Activated naive CD4-positive, alpha-beta T cell treated with anti-CD3 and anti-CD28 coated beads for 36 hours (primary cell): Measurements from ENCODE around the gene TKT. TPM values are rescaled to one million over a fixed set of nuclear protein-coding genes. Genes with fewer than 3 reads are reported as not detected.
"Not testable (repeated sequence)": the region's sequence is repeated elsewhere in the genome, so short reads cannot be mapped to it uniquely, and the experiment has no call there.

Source experiments
- CTCF ChIA-PET: fragments of 350-600 bp; sonication (Branson Sonifier 250); formaldehyde crosslinking; loops from one replicate; lab custom pipeline; 2021; ENCODE audit warnings: antibody characterized with exemption; lab: Charles Lee
- DNase-seq: peaks from one replicate; pipeline ENCODE4 v3.0.0-alpha.2; 2020
- H3K27ac Mint-ChIP-seq: one replicate; pipeline ENCODE4 v1.8.0; 2021; ENCODE audit warnings: mild to moderate bottlenecking, mixed read lengths
- H3K27me3 Mint-ChIP-seq: one replicate; pipeline ENCODE4 v1.8.0; 2021; ENCODE audit warnings: low read depth, mixed read lengths
- H3K36me3 Mint-ChIP-seq: one replicate; pipeline ENCODE4 v1.8.0; 2021; ENCODE audit warnings: low read depth, mixed read lengths
- H3K4me1 Mint-ChIP-seq: one replicate; pipeline ENCODE4 v1.8.0; 2021; ENCODE audit warnings: low read depth, mixed read lengths
- H3K4me3 Mint-ChIP-seq: one replicate; pipeline ENCODE4 v1.8.0; 2021; ENCODE audit warnings: mild to moderate bottlenecking, moderate library complexity, mixed read lengths
- H3K9me3 Mint-ChIP-seq: one replicate; pipeline ENCODE4 v1.8.0; 2021; ENCODE audit warnings: mixed read lengths
- intact Hi-C: fragments of 100-400 bp; cut with micrococcal nuclease; formaldehyde crosslinking; loops from one replicate; pipeline ENCODE4 v1.15.1; 2023
- total RNA-seq, 2 experiments: library from RNA; stranded (reverse); gene quantifications; one replicate each; pipeline ENCODE4 v1.2.3, GENCODE V29; 2021

The TKT gene, protein sequence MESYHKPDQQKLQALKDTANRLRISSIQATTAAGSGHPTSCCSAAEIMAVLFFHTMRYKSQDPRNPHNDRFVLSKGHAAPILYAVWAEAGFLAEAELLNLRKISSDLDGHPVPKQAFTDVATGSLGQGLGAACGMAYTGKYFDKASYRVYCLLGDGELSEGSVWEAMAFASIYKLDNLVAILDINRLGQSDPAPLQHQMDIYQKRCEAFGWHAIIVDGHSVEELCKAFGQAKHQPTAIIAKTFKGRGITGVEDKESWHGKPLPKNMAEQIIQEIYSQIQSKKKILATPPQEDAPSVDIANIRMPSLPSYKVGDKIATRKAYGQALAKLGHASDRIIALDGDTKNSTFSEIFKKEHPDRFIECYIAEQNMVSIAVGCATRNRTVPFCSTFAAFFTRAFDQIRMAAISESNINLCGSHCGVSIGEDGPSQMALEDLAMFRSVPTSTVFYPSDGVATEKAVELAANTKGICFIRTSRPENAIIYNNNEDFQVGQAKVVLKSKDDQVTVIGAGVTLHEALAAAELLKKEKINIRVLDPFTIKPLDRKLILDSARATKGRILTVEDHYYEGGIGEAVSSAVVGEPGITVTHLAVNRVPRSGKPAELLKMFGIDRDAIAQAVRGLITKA
- 100 to 1,000 TPM; 316 to 322 TPM for total RNA-seq

- Mint-ChIP-seq H3K9me3 (no peaks in the 10 kb centered on the region), H3K27me3 (no peaks in the 10 kb centered on the region), H3K27ac (peak within 1 kb of the TSS; percentile 80), H3K4me1 (peaks cover 36% of the 10 kb centered on the region), H3K36me3 (peaks cover 15% of the 10 kb centered on the region), H3K4me3 (peak within 1 kb of the TSS; percentile 91)
- DNase-seq: peak; percentile 85
- CTCF ChIA-PET: interaction anchor here (1.7 kb wide), 1 partner anchor 36 kb away, joined by 6 read pairs; no protein-coding TSS in a partner anchor
- intact Hi-C loops: loop anchor here (1.0 to 5.0 kb wide), 7 partner anchors 31 to 636 kb away; partner anchors contain the start of genes DCP1A, NEK4, RFT1 and SELENOK
Observed at GRCh38 chr3:53255775-53256703, at the start of gene TKT. Gene TKT, minus strand, starts transcription at chr3:53256022. Its CDS starts 80 bp downstream, at chr3:53255942.

DNA sequence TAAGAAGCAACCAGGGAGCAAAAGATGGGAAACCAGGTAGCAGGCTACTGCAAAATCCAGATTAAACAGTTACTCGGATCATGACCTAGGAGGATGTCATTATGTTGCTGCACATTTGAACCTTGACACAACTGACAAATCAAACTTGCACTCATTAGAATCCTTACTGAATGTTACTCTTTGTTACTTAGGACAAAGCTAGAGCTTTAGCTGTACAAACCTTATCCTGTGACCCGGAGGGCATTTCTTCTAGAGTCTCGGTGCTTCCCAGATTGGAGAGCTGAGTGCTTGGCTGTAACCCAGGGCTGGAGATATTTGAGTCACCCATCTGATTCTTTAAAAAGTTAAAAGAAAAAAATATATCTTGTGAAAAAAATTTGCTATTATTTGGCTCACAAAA lies 48.1 kb upstream of the TKT start:
- peaks cover 5% of the 10 kb centered on the region for H3K36me3 Mint-ChIP-seq
- H3K27me3 Mint-ChIP-seq: no peaks in the 10 kb centered on the region
- intact Hi-C loops: no loop called here
- DNase-seq: no peak
- H3K4me3 Mint-ChIP-seq: no peak overlapping the region
- H3K4me1 Mint-ChIP-seq: peaks cover 3% of the 10 kb centered on the region
- no peak overlapping the region for H3K27ac Mint-ChIP-seq
- no peaks in the 10 kb centered on the region for H3K9me3 Mint-ChIP-seq
- CTCF ChIA-PET: no interaction called here

DNA sequence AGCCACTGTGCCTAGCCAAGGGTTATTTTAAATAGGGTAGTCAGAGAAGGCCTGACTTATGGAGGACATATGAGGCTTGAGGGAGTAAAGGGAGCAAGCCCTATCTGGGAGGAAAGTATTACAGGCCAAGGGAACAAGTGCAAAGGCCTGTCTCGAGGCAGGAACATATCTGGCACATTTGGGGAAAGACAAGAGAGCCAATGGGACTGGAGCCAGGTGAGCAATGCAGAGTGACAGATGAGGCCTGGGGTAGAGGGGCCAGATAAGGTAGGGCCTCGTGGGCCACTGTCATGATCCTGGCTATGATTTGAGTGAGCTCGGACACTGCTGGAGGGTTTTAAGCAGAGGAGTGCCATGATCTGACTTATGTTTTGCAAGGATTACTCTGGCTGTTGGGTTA lies 47.7 kb upstream of the TKT start:
- no peak overlapping the region for H3K27ac Mint-ChIP-seq
- CTCF ChIA-PET: no interaction called here
- no peak for DNase-seq
- intact Hi-C loops: no loop called here
- H3K4me3 Mint-ChIP-seq: no peak overlapping the region
- H3K27me3 Mint-ChIP-seq: no peaks in the 10 kb centered on the region
- H3K36me3 Mint-ChIP-seq: peaks cover 5% of the 10 kb centered on the region
- H3K9me3 Mint-ChIP-seq: no peaks in the 10 kb centered on the region
- peaks cover 3% of the 10 kb centered on the region for H3K4me1 Mint-ChIP-seq

DNA sequence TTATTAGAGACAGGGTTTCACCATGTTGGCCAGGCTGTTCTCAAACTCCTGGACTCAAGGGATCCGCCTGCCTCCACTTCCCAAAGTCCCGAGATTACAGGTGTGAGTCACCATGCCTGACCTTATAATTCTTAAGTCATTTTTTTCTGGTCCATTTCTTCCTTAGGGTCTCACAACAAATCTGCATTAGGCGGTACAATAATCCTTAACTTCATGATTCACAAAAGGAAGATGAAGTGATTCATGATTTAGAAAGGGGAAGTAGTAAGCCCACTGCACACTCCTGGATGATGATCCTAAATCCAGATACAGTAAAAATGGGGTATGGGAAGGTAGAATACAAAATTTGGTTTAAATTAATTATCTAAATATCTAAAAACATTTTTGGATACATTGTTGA lies 45.0 kb upstream of the TKT start:
- intact Hi-C loops: no loop called here
- Mint-ChIP-seq H3K27ac (no peak overlapping the region), H3K4me1 (peaks cover 3% of the 10 kb centered on the region), H3K4me3 (no peak overlapping the region), H3K36me3 (peaks cover 5% of the 10 kb centered on the region), H3K27me3 (no peaks in the 10 kb centered on the region), H3K9me3 (no peaks in the 10 kb centered on the region)
- CTCF ChIA-PET: interaction anchor here (0.6 to 1.1 kb wide), 2 partner anchors 10 to 224 kb away, joined by 4 read pairs; no protein-coding TSS in a partner anchor
- DNase-seq: no peak

- peak; percentile 9 for DNase-seq
- not testable (repeated sequence) for H3K27ac Mint-ChIP-seq, H3K27me3 Mint-ChIP-seq, H3K4me1 Mint-ChIP-seq, H3K9me3 Mint-ChIP-seq, H3K36me3 Mint-ChIP-seq, H3K4me3 Mint-ChIP-seq
- intact Hi-C loops: loop anchor here (1.0 to 5.0 kb wide), 5 partner anchors 51 to 411 kb away; no protein-coding TSS in a partner anchor
- CTCF ChIA-PET: interaction anchor here (0.6 to 1.4 kb wide), 10 partner anchors 8 to 297 kb away, joined by 3 to 7 read pairs (median 4); no protein-coding TSS in a partner anchor
Observed at GRCh38 chr3:53299611-53300023, 43.8 kb upstream of the TKT start.

GRCh38 chr3:53295410-53295809 lies 39.6 kb upstream of the TKT start:
- intact Hi-C loops: loop anchor here (5.0 kb wide), 2 partner anchors 73 to 217 kb away; no protein-coding TSS in a partner anchor
- Mint-ChIP-seq H3K36me3 (peaks cover 8% of the 10 kb centered on the region), H3K9me3 (no peaks in the 10 kb centered on the region), H3K27me3 (no peaks in the 10 kb centered on the region), H3K4me1 (peaks cover 3% of the 10 kb centered on the region), H3K4me3 (no peak overlapping the region), H3K27ac (no peak overlapping the region)
- DNase-seq: no peak
- CTCF ChIA-PET: interaction anchor here (0.8 kb wide), 1 partner anchor 415 kb away, joined by 4 read pairs; no protein-coding TSS in a partner anchor

DNA sequence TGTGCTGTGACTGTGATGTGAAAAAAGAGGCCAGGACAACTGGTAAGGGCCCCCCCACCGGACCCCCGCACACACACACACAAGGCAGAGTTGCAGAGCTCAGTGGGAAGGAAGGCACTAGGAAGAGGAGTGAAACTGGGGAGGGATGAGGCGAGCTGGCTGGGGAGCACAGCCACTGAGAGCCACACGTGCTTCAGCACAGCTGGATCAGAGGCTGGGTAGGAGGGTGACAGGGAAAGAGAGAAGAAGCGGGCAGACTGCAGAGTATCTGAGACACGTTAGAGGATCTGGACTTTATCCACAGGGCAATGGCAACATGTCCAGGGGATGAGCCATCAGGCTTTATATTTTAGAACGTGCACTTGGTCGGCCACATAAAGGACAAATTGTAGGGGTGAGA lies 38.0 kb upstream of the TKT start:
- no peak overlapping the region for H3K27ac Mint-ChIP-seq
- H3K4me3 Mint-ChIP-seq: no peak overlapping the region
- intact Hi-C loops: no loop called here
- no peaks in the 10 kb centered on the region for H3K4me1 Mint-ChIP-seq
- DNase-seq: no peak
- peaks cover 5% of the 10 kb centered on the region for H3K36me3 Mint-ChIP-seq
- no peaks in the 10 kb centered on the region for H3K9me3 Mint-ChIP-seq
- CTCF ChIA-PET: no interaction called here
- H3K27me3 Mint-ChIP-seq: no peaks in the 10 kb centered on the region

- DNase-seq: no peak
- intact Hi-C loops: no loop called here
- peaks cover 16% of the 10 kb centered on the region for H3K36me3 Mint-ChIP-seq
- CTCF ChIA-PET: interaction anchor here (0.6 to 1.1 kb wide), 5 partner anchors 14 to 452 kb away, joined by 3 to 7 read pairs (median 3); no protein-coding TSS in a partner anchor
- H3K27ac Mint-ChIP-seq: no peak overlapping the region
- H3K9me3 Mint-ChIP-seq: no peaks in the 10 kb centered on the region
- no peaks in the 10 kb centered on the region for H3K27me3 Mint-ChIP-seq
- H3K4me1 Mint-ChIP-seq: peaks cover 9% of the 10 kb centered on the region
- no peak overlapping the region for H3K4me3 Mint-ChIP-seq
Observed at GRCh38 chr3:53288214-53288613, 32.4 kb upstream of the TKT start.

GRCh38 chr3:53287131-53287629 lies 31.4 kb upstream of the TKT start:
- Mint-ChIP-seq H3K27ac (peak overlapping the region; percentile 51), H3K9me3 (no peaks in the 10 kb centered on the region), H3K36me3 (peaks cover 18% of the 10 kb centered on the region), H3K4me1 (peaks cover 9% of the 10 kb centered on the region), H3K4me3 (no peak overlapping the region), H3K27me3 (no peaks in the 10 kb centered on the region)
- CTCF ChIA-PET: interaction anchor here (0.7 to 1.1 kb wide), 4 partner anchors 15 to 173 kb away, joined by 3 to 4 read pairs (median 3); no protein-coding TSS in a partner anchor
- no peak for DNase-seq
- intact Hi-C loops: loop anchor here (2.0 kb wide), 1 partner anchor 32 kb away; no protein-coding TSS in a partner anchor

DNA sequence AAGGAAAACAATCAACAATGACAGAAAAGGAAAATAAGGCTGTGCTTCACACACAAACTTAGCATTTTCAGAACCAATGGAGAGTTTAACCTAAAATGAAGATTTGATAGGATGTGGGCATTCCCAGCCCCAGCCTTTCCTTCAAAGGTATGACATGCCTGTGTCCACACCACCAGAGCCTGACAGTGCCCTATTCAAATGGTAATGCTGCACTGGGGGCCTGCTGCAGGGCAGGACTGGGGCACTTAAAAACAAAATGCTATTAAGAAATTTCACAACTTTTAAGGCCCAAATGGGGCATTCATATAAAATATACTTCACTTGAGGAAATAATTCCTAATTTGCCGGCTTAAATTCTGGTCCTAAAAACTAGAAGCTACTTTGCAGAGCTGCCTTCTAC lies 30.9 kb upstream of the TKT start:
- H3K4me3 Mint-ChIP-seq: no peak overlapping the region
- H3K27me3 Mint-ChIP-seq: no peaks in the 10 kb centered on the region
- intact Hi-C loops: loop anchor here (2.0 kb wide), 1 partner anchor 32 kb away; no protein-coding TSS in a partner anchor
- peaks cover 9% of the 10 kb centered on the region for H3K4me1 Mint-ChIP-seq
- peak overlapping the region; percentile 51 for H3K27ac Mint-ChIP-seq
- no peaks in the 10 kb centered on the region for H3K9me3 Mint-ChIP-seq
- DNase-seq: no peak
- H3K36me3 Mint-ChIP-seq: peaks cover 18% of the 10 kb centered on the region
- CTCF ChIA-PET: interaction anchor here (0.7 to 0.9 kb wide), 2 partner anchors 10 to 61 kb away, joined by 3 to 4 read pairs; no protein-coding TSS in a partner anchor

- H3K27ac Mint-ChIP-seq: no peak overlapping the region
- no peak overlapping the region for H3K4me3 Mint-ChIP-seq
- no peaks in the 10 kb centered on the region for H3K9me3 Mint-ChIP-seq
- H3K27me3 Mint-ChIP-seq: no peaks in the 10 kb centered on the region
- H3K36me3 Mint-ChIP-seq: peaks cover 16% of the 10 kb centered on the region
- no peak for DNase-seq
- CTCF ChIA-PET: no interaction called here
- peaks cover 7% of the 10 kb centered on the region for H3K4me1 Mint-ChIP-seq
- intact Hi-C loops: no loop called here
Observed at GRCh38 chr3:53282581-53282980, 26.8 kb upstream of the TKT start.
